H7 (cell line): ENCODE data around the gene HDLBP. TPM values are rescaled to one million over a fixed set of nuclear protein-coding genes. Genes with fewer than 3 reads are reported as not detected.

Experiments
- DNase-seq: peaks from one replicate; pipeline ENCODE4 v3.0.0; 2012
- H3K27me3 ChIP-seq: 2 replicates; pipeline ENCODE4 v1.6.0; 2011; ENCODE audit warnings: mild to moderate bottlenecking, low read length; ENCODE audit not compliant: control insufficient read depth, insufficient read depth
- H3K36me3 ChIP-seq: replicated peaks from 2 replicates; pipeline ENCODE4 v1.5.1; 2011; ENCODE audit warnings: low read length; ENCODE audit not compliant: control insufficient read depth, insufficient read depth
- H3K4me3 ChIP-seq: 2 replicates; pipeline ENCODE4 v1.5.1; 2011; ENCODE audit warnings: low read depth, mild to moderate bottlenecking, control low read depth, low read length, moderate library complexity; ENCODE audit not compliant: insufficient read depth
- total RNA-seq: library from RNA; depleted of rRNA; stranded (reverse); fragments of >200 nt; shearing (Covaris generic); gene quantifications from 2 replicates; pipeline ENCODE4 v1.2.3, GENCODE V29; 2014

Gene HDLBP
- total RNA-seq, 1 experiment from 2014 or later: 362 TPM

- peak overlapping the region; percentile 95 for H3K4me3 ChIP-seq
- no peaks in the 10 kb centered on the region; the same call in none of the 2 replicates for H3K36me3 ChIP-seq
- H3K27me3 ChIP-seq: no peaks in the 10 kb centered on the region
- DNase-seq: no peak
These were observed 1.9 kb upstream of the HDLBP start for GRCh38 chr2:241317391-241317790.

- Histone ChIP-seq H3K36me3 (no peaks in the 10 kb centered on the region; the same call in none of the 2 replicates), H3K27me3 (no peaks in the 10 kb centered on the region), H3K4me3 (peak overlapping the region; percentile 95)
- no peak for DNase-seq
These were observed 1.4 kb upstream of the HDLBP start for GRCh38 chr2:241316825-241317224.

- H3K36me3 ChIP-seq: no peaks in the 10 kb centered on the region; the same call in none of the 2 replicates
- DNase-seq: no peak
- H3K4me3 ChIP-seq: peak within 1 kb of the TSS; percentile 95
These were observed 583 bp upstream of the HDLBP start, which contains the start of gene SEPTIN2 for GRCh38 chr2:241315879-241316631. SEPTIN2 (plus strand) TSS chr2:241315925; CDS start chr2:241324233, 8,308 bp downstream.

GRCh38 chr2:241314226-241315092 is 1.0 kb downstream of the HDLBP start:
- Histone ChIP-seq H3K36me3 (no peaks in the 10 kb centered on the region; the same call in none of the 2 replicates), H3K4me3 (peak overlapping the region; percentile 93), H3K27me3 (no peaks in the 10 kb centered on the region)
- no peak for DNase-seq

More at GRCh38 chr2:241315879-241316631, 583 bp upstream of the HDLBP start, which contains the start of gene SEPTIN2:
- no peaks in the 10 kb centered on the region for H3K27me3 ChIP-seq

- DNase-seq: no peak
- Histone ChIP-seq H3K36me3 (no peaks in the 10 kb centered on the region; the same call in 1 of the 2 replicates), H3K27me3 (no peaks in the 10 kb centered on the region), H3K4me3 (no peak overlapping the region)
These were observed 1.9 kb downstream of the HDLBP start for GRCh38 chr2:241313543-241314095.

GRCh38 chr2:241312082-241312481 is 3.4 kb downstream of the HDLBP start:
- Histone ChIP-seq H3K36me3 (no peaks in the 10 kb centered on the region; the same call in 1 of the 2 replicates), H3K27me3 (no peaks in the 10 kb centered on the region), H3K4me3 (no peak overlapping the region)
- no peak for DNase-seq

GRCh38 chr2:241310917-241311566 is 4.4 kb downstream of the HDLBP start:
- H3K36me3 ChIP-seq: no peaks in the 10 kb centered on the region; the same call in 1 of the 2 replicates
- no peak for DNase-seq
- H3K4me3 ChIP-seq: no peak overlapping the region
- H3K27me3 ChIP-seq: no peaks in the 10 kb centered on the region

- H3K4me3 ChIP-seq: no peak overlapping the region
- DNase-seq: no peak
- no peaks in the 10 kb centered on the region; the same call in 1 of the 2 replicates for H3K36me3 ChIP-seq
- H3K27me3 ChIP-seq: no peaks in the 10 kb centered on the region
These were observed 5.8 kb downstream of the HDLBP start for GRCh38 chr2:241309684-241310117.

- DNase-seq: no peak
- Histone ChIP-seq H3K27me3 (no peaks in the 10 kb centered on the region), H3K36me3 (no peaks in the 10 kb centered on the region; the same call in 1 of the 2 replicates), H3K4me3 (no peak overlapping the region)
These were observed 6.5 kb downstream of the HDLBP start for GRCh38 chr2:241308832-241309500.

GRCh38 chr2:241308267-241308666 is 7.2 kb downstream of the HDLBP start:
- Histone ChIP-seq H3K4me3 (no peak overlapping the region), H3K36me3 (no peaks in the 10 kb centered on the region), H3K27me3 (no peaks in the 10 kb centered on the region)
- no peak for DNase-seq

- DNase-seq: no peak
- no peaks in the 10 kb centered on the region for H3K36me3 ChIP-seq
- H3K27me3 ChIP-seq: no peaks in the 10 kb centered on the region
- no peak overlapping the region for H3K4me3 ChIP-seq
These were observed 8.4 kb downstream of the HDLBP start for GRCh38 chr2:241307055-241307454.

- DNase-seq: no peak
These were observed 11.3 kb downstream of the HDLBP start for GRCh38 chr2:241304039-241304670.

More at GRCh38 chr2:241304039-241304670, 11.3 kb downstream of the HDLBP start:
- Histone ChIP-seq H3K4me3 (no peak overlapping the region), H3K27me3 (no peaks in the 10 kb centered on the region), H3K36me3 (no peaks in the 10 kb centered on the region)
